GM12801 (cell line): ENCODE data around the gene GSTM2.

Experiments
- CTCF ChIP-seq: IDR thresholded peaks from one replicate; pipeline ENCODE4 v1.5.1; 2011; ENCODE audit warnings: control low read depth; ENCODE audit not compliant: insufficient read length; ENCODE audit errors: extremely low read depth

The GSTM2 gene

DNA sequence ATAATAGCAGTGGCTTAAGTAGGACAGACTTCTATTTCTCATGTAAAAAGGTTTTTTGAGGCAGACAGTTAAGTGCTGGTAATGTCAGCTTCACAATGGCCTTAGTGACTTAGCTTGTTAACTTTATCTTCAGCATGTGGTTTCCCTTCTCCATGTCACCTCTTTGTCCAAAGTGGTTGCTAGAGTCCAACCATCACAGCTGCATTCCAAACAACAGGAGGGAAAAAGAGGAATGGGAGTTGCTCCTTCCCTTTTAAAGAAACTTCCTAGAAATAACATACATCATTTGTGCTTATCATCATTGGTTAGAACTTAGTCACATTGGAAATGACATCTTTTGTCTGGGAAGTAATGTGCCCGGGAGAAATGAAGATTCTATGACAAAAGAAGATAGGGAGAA is 54.1 kb downstream of the GSTM2 start:
- TF ChIP-seq CTCF = no peak

DNA sequence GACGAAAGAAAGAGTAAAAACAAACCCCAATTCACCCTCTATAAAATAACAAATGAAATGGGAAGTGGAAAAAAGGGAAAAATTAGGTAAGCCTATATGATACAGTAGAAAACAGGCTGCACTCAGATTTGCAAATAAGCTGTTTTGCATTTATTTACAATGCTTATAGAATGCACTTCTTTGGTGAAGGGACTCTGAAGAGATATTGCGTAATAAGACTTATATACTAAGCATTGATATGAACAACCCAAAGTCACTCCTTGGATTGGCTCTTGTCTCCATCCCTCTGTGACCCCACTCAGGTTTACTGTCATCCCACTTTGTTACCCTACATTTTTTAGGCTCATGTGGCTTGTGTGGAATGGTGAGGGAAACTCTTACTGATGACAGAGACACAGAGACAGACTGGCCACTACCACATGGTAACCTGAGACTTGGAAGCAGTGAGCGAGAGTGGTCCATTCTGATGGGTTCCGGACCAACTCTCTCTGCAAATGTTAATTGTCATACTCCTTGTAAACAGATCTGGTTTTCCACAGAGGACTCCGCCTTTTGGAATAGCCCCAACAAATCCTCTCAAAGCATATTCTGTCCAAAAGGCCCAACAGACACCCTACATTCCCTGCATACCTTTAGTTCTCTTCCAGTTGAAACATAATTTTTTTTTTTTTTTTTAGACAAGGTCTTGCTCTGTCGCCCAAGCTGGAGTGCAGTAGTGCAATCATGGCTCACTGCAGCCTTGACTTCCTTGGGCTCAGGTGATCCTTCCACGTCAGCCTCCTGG is 55.2 kb downstream of the GSTM2 start:
- TF ChIP-seq CTCF = no peak
